ENCODE data around the gene FAAH. TPM values are rescaled to one million over a fixed set of nuclear protein-coding genes. Genes with fewer than 3 reads are reported as not detected.

The FAAH gene
- total RNA-seq, 1 donor from 2014 or later = 2.7 TPM

GRCh38 chr1:46404482-46405196, 10.5 kb downstream of the FAAH start:
- DNase-seq (ENCODE audit: low spot score) = no peak
- no peak for TF ChIP-seq CTCF (IDR thresholded peaks at IDR 0.05; ENCODE audit: unreplicated experiment)
- Mint-ChIP-seq H3K36me3 (ENCODE audit: low read depth, unreplicated experiment) (no peaks in the 10 kb centered on the region), H3K4me1 (ENCODE audit: unreplicated experiment) (peaks cover 5% of the 10 kb centered on the region), H3K27me3 (ENCODE audit: unreplicated experiment) (peaks cover 14% of the 10 kb centered on the region), H3K27ac (ENCODE audit: unreplicated experiment) (peak overlapping the region; percentile 30), H3K4me3 (ENCODE audit: unreplicated experiment) (no peak overlapping the region), H3K9me3 (ENCODE audit: unreplicated experiment) (no peaks in the 10 kb centered on the region)

GRCh38 chr1:46405197-46405555, 11.1 kb downstream of the FAAH start:
- TF ChIP-seq CTCF (IDR thresholded peaks at IDR 0.05; ENCODE audit: unreplicated experiment) = no peak
- Mint-ChIP-seq H3K27me3 (ENCODE audit: unreplicated experiment) (peaks cover 14% of the 10 kb centered on the region), H3K9me3 (ENCODE audit: unreplicated experiment) (no peaks in the 10 kb centered on the region), H3K36me3 (ENCODE audit: low read depth, unreplicated experiment) (no peaks in the 10 kb centered on the region), H3K4me1 (ENCODE audit: unreplicated experiment) (peaks cover 5% of the 10 kb centered on the region), H3K4me3 (ENCODE audit: unreplicated experiment) (no peak overlapping the region), H3K27ac (ENCODE audit: unreplicated experiment) (no peak overlapping the region)
- DNase-seq (ENCODE audit: low spot score) = no peak

- Mint-ChIP-seq H3K4me1 (ENCODE audit: unreplicated experiment) (peaks cover 5% of the 10 kb centered on the region), H3K9me3 (ENCODE audit: unreplicated experiment) (no peaks in the 10 kb centered on the region), H3K4me3 (ENCODE audit: unreplicated experiment) (no peak overlapping the region), H3K27me3 (ENCODE audit: unreplicated experiment) (peaks cover 11% of the 10 kb centered on the region), H3K36me3 (ENCODE audit: low read depth, unreplicated experiment) (no peaks in the 10 kb centered on the region), H3K27ac (ENCODE audit: unreplicated experiment) (no peak overlapping the region)
- DNase-seq (ENCODE audit: low spot score) = no peak
- no peak for TF ChIP-seq CTCF (IDR thresholded peaks at IDR 0.05; ENCODE audit: unreplicated experiment)
Observed at GRCh38 chr1:46405724-46406123, 11.6 kb downstream of the FAAH start.

- Mint-ChIP-seq H3K36me3 (ENCODE audit: low read depth, unreplicated experiment) (no peaks in the 10 kb centered on the region), H3K27ac (ENCODE audit: unreplicated experiment) (no peak overlapping the region), H3K4me1 (ENCODE audit: unreplicated experiment) (peaks cover 5% of the 10 kb centered on the region), H3K9me3 (ENCODE audit: unreplicated experiment) (no peaks in the 10 kb centered on the region), H3K27me3 (ENCODE audit: unreplicated experiment) (peaks cover 9% of the 10 kb centered on the region), H3K4me3 (ENCODE audit: unreplicated experiment) (peak overlapping the region; percentile 14)
- TF ChIP-seq CTCF (IDR thresholded peaks at IDR 0.05; ENCODE audit: unreplicated experiment) = no peak
- DNase-seq (ENCODE audit: low spot score) = no peak
Observed at GRCh38 chr1:46406881-46407608, 12.9 kb downstream of the FAAH start.

- H3K4me3 Mint-ChIP-seq (ENCODE audit: unreplicated experiment) = no peak overlapping the region
- H3K4me1 Mint-ChIP-seq (ENCODE audit: unreplicated experiment) = peaks cover 11% of the 10 kb centered on the region
- no peak overlapping the region for H3K27ac Mint-ChIP-seq (ENCODE audit: unreplicated experiment)
- no peak for DNase-seq (ENCODE audit: low spot score)
- peaks cover 9% of the 10 kb centered on the region for H3K27me3 Mint-ChIP-seq (ENCODE audit: unreplicated experiment)
- H3K9me3 Mint-ChIP-seq (ENCODE audit: unreplicated experiment) = no peaks in the 10 kb centered on the region
- no peak for TF ChIP-seq CTCF (IDR thresholded peaks at IDR 0.05; ENCODE audit: unreplicated experiment)
- H3K36me3 Mint-ChIP-seq (ENCODE audit: low read depth, unreplicated experiment) = no peaks in the 10 kb centered on the region
Observed at GRCh38 chr1:46407636-46408035, 13.5 kb downstream of the FAAH start.
